MCF 10A (cell line): Measurements from ENCODE around the gene AICDA. TPM values are rescaled to one million over a fixed set of nuclear protein-coding genes. Genes with fewer than 3 reads are reported as not detected.
"Not testable (repeated sequence)": the region's sequence is repeated elsewhere in the genome, so short reads cannot be mapped to it uniquely, and the experiment has no call there.

ENCODE experiments used
- BruUV-seq: library from RNA; stranded (reverse); fragments of 400-500 nt; replicated peaks from 2 replicates; lab custom pipeline; 2021; lab: Mats Ljungman, UMichigan
- CTCF ChIA-PET: fragments of 300-600 bp; sonication (Branson Sonifier 250); formaldehyde crosslinking; extraction: SDS; loops from one replicate; lab custom pipeline; 2021; ENCODE audit warnings: antibody characterized with exemption, inconsistent platforms; lab: Yijun Ruan, JAX
- POLR2A ChIA-PET: fragments of 300-600, 350-650 bp; sonication (Branson Sonifier 250); formaldehyde crosslinking; extraction: SDS; loops from one replicate; lab custom pipeline; 2020; ENCODE audit warnings: antibody characterized with exemption, inconsistent platforms; lab: Yijun Ruan, JAX
- DNase-seq: peaks from one replicate; pipeline ENCODE4 v3.0.0-alpha.2; 2018; ENCODE audit not compliant: unreplicated experiment
- H3K27ac Mint-ChIP-seq: one replicate; pipeline ENCODE4 v1.8.0; 2022; ENCODE audit warnings: mild to moderate bottlenecking, low read depth, mixed read lengths; ENCODE audit not compliant: unreplicated experiment
- H3K27me3 Mint-ChIP-seq: one replicate; pipeline ENCODE4 v1.8.0; 2022; ENCODE audit warnings: mixed read lengths; ENCODE audit not compliant: insufficient read depth, unreplicated experiment
- H3K36me3 Mint-ChIP-seq: one replicate; pipeline ENCODE4 v1.8.0; 2022; ENCODE audit warnings: mild to moderate bottlenecking, moderate library complexity, mixed read lengths; ENCODE audit not compliant: insufficient read depth, unreplicated experiment
- H3K4me1 Mint-ChIP-seq: one replicate; pipeline ENCODE4 v1.8.0; 2022; ENCODE audit warnings: mixed read lengths; ENCODE audit not compliant: insufficient read depth, unreplicated experiment
- H3K4me3 Mint-ChIP-seq: one replicate; pipeline ENCODE4 v1.8.0; 2022; ENCODE audit warnings: mild to moderate bottlenecking, moderate library complexity, mixed read lengths; ENCODE audit not compliant: unreplicated experiment
- H3K9me3 Mint-ChIP-seq: one replicate; pipeline ENCODE4 v1.8.0; 2022; ENCODE audit warnings: mixed read lengths; ENCODE audit not compliant: unreplicated experiment
- CTCF ChIP-seq: fragments of 200-600 bp; IDR thresholded peaks from one replicate; pipeline ENCODE4 v1.8.0; 2022; ENCODE audit warnings: antibody characterized with exemption, mild to moderate bottlenecking; ENCODE audit not compliant: unreplicated experiment
- intact Hi-C: fragments of 100-400 bp; cut with micrococcal nuclease; formaldehyde crosslinking; loops from 2 replicates; pipeline ENCODE4 v1.14.1; 2022
- total RNA-seq: library from RNA; stranded (reverse); gene quantifications from 2 replicates; pipeline ENCODE4 v1.2.3, GENCODE V29; 2022

AICDA gene
- total RNA-seq, 1 experiment from 2014 or later = not detected

- POLR2A ChIA-PET = no interaction called here
- no peak for TF ChIP-seq CTCF
- intact Hi-C loops = no loop called here
- no TSS peak for BruUV-seq
- Mint-ChIP-seq H3K36me3 (no peaks in the 10 kb centered on the region), H3K27ac (no peak overlapping the region), H3K9me3 (no peaks in the 10 kb centered on the region), H3K4me1 (no peaks in the 10 kb centered on the region), H3K4me3 (no peak overlapping the region), H3K27me3 (no peaks in the 10 kb centered on the region)
- no peak for DNase-seq
- CTCF ChIA-PET = interaction anchor here (0.7 to 3.5 kb wide), 4 partner anchors 10 to 45 kb away, joined by 3 to 20 read pairs (median 8); no protein-coding TSS in a partner anchor
These were observed 23.0 kb downstream of the AICDA start for GRCh38 chr12:8589679-8590078.

GRCh38 chr12:8584478-8584877, 28.2 kb downstream of the AICDA start:
- H3K36me3 Mint-ChIP-seq, H3K27me3 Mint-ChIP-seq, DNase-seq, BruUV-seq, CTCF ChIA-PET, H3K4me3 Mint-ChIP-seq, H3K4me1 Mint-ChIP-seq, POLR2A ChIA-PET, H3K27ac Mint-ChIP-seq, H3K9me3 Mint-ChIP-seq, intact Hi-C loops: not testable (repeated sequence)

- Mint-ChIP-seq H3K27me3 (no peaks in the 10 kb centered on the region), H3K36me3 (no peaks in the 10 kb centered on the region), H3K9me3 (no peaks in the 10 kb centered on the region), H3K4me3 (no peak overlapping the region), H3K27ac (no peak overlapping the region), H3K4me1 (no peaks in the 10 kb centered on the region)
- no TSS peak for BruUV-seq
- DNase-seq = no peak
- ChIA-PET CTCF (interaction anchor here (0.6 to 1.0 kb wide), 2 partner anchors 39 to 644 kb away, joined by 3 read pairs; no protein-coding TSS in a partner anchor), POLR2A (no interaction called here)
- intact Hi-C loops = no loop called here
- no peak for TF ChIP-seq CTCF
These were observed 28.7 kb downstream of the AICDA start for GRCh38 chr12:8584004-8584403.

GRCh38 chr12:8581098-8581784, 31.4 kb downstream of the AICDA start:
- no peak for DNase-seq
- intact Hi-C loops = no loop called here
- TF ChIP-seq CTCF = no peak
- Mint-ChIP-seq H3K36me3 (no peaks in the 10 kb centered on the region), H3K27ac (no peak overlapping the region), H3K4me1 (no peaks in the 10 kb centered on the region), H3K4me3 (no peak overlapping the region), H3K9me3 (no peaks in the 10 kb centered on the region), H3K27me3 (peaks cover 10% of the 10 kb centered on the region)
- ChIA-PET CTCF (interaction anchor here (1.0 kb wide), 1 partner anchor 37 kb away, joined by 3 read pairs; no protein-coding TSS in a partner anchor), POLR2A (no interaction called here)
- no TSS peak for BruUV-seq
